Measurements from ENCODE around the gene USH2A.

- TF ChIP-seq CTCF (IDR thresholded peaks at IDR 0.05) (no peak), POLR2A (IDR thresholded peaks at IDR 0.05) (no peak), POLR2AphosphoS5 (IDR thresholded peaks at IDR 0.05) (no peak)
These were observed 587.3 kb downstream of the USH2A start for GRCh38 chr1:215835951-215836350.

All from prostate gland (tissue), 2 donors.